GM03348 (cell line): Measurements from ENCODE around the gene ARMC8.
"Not testable (repeated sequence)": the region's sequence is repeated elsewhere in the genome, so short reads cannot be mapped to it uniquely, and the experiment has no call there.

Experiments used
- DNase-seq: peaks from one replicate; pipeline ENCODE4 v3.0.0; 2012; ENCODE audit warnings: low spot score

ARMC8 gene, protein sequence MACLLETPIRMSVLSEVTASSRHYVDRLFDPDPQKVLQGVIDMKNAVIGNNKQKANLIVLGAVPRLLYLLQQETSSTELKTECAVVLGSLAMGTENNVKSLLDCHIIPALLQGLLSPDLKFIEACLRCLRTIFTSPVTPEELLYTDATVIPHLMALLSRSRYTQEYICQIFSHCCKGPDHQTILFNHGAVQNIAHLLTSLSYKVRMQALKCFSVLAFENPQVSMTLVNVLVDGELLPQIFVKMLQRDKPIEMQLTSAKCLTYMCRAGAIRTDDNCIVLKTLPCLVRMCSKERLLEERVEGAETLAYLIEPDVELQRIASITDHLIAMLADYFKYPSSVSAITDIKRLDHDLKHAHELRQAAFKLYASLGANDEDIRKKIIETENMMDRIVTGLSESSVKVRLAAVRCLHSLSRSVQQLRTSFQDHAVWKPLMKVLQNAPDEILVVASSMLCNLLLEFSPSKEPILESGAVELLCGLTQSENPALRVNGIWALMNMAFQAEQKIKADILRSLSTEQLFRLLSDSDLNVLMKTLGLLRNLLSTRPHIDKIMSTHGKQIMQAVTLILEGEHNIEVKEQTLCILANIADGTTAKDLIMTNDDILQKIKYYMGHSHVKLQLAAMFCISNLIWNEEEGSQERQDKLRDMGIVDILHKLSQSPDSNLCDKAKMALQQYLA

DNA sequence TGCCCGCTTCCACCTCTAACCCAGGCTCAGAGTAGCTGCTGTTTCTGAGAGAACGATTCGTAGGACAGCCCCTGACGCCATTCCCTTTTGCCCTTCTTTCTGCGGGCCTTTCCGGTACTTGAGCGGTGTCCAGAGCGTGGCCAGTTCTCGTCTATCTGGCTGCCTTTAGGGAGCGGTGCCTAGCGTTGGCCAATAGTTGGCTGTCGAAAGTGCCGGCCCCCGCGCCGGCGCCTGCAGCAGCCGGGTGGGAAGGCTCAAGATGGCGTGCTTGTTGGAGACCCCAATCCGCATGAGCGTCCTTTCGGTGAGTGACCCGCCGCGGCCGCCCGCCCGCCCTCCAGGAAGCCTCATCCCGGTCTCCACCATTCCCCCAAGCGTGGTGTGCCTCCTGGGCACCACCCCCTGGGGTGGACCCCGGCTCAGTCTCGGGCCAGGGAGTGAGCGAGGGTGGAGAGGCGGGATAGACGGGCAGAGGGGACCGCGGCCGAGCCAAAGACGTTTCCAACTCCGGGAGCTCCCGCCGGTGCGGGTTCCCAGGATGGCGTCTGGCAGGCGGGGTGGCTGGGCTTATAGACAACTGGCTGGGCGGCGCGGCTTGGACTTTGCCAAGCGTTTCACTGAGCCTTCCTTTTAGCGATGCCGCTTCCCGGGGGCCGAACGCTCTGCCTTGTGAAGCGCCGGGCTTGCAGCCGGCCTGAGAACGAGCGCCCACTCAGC is at the start of gene ARMC8:
Gene ARMC8 (plus strand): TSS at position 6 of the 717 bp plus-strand sequence. CDS start 254 bp downstream, at position 260.
- peak; percentile 81 for DNase-seq

DNA sequence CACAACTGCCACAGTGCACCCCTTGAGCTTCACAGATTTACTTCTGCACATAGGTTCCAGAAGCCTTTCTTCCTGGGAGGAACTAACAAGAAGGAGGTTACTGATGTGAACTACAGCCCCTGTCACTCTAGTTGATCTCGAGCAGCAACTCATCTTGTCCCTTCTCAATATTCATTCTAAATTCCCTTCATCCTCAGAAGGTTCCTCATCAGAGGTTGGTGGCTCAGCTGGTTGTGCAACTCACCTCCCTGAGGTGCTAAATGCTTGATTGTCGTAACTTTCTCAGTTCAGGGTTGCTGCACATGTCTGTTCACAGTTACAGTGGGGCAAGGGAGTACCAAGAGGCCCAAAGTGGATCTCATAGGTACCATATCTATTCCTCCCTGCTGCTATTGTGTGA is 49.2 kb upstream of the ARMC8 start:
- no peak for DNase-seq

DNA sequence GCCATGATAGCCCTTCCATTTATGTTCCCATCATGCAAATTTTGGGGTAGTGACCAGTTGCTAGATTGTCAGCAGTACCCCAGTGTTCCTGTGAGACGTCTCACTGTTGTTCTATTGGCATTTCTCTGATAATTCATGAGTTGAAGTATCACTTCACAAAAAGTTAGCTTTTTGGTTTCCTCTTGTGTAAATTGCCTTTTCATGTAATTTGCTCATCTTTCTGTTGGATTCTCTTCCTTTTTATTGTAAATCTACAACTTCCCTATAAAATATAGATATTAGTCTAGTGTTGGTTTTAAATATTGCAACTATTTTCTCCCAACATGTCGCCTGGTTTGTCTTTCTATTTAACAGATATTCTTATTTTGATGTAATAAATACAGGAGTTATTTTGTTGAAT is 47.4 kb upstream of the ARMC8 start:
- DNase-seq, result no peak

DNA sequence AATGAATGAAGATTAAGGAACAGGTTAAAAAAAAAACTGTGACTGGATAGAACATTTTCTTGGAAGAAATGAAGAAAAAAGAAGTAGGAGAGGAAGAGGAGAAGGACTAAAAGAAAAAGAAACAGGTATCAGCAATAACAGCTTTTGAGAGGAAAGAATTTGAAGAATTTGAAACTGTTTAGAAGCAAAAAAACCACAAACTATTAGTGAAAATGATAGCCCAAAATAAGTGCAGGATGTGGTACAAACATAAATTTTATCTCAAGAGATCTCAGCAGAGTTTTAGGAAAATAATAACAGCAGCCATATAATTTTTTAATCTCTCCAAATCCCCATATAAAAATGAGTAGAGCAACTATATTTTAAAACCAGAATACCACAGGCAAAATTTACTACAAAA is 46.2 kb upstream of the ARMC8 start:
- no peak for DNase-seq

DNA sequence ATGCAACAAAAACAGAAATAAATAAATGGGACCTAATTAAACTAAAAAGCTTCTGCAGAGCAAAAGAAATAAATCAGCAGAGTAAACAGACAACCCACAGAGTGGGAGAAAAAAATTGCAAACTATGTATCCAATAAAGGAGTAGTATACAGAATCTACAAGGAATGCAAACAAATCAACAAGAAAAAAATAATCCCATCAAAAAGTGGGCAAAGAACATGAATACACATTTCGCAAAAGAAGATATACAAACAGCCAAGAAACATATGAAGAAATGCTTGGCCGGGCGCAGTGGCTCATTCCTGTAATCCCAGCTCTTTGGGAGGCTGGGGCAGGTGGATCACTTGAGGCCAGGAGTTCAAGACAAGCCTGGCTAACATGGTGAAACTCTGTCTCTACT is 44.9 kb upstream of the ARMC8 start:
- DNase-seq, result not testable (repeated sequence)

DNA sequence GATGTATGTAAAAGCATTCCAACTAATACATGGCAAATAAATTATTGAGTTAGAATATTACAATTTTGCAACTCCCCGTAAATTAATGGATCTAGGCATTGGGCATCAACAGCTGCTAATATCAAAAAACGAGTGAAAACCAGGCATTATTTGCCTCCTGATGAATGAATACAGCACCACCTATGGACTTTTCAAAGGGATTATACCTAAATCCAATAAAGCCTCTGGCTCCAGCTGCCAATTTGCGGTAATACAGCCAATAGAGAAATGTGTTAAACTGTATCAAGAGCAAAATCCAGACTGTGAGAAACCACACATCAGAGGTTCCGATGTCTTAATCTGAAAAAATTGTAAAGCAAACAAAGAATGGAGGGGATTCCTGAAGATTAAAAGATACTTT is 38.6 kb upstream of the ARMC8 start:
- no peak for DNase-seq

DNA sequence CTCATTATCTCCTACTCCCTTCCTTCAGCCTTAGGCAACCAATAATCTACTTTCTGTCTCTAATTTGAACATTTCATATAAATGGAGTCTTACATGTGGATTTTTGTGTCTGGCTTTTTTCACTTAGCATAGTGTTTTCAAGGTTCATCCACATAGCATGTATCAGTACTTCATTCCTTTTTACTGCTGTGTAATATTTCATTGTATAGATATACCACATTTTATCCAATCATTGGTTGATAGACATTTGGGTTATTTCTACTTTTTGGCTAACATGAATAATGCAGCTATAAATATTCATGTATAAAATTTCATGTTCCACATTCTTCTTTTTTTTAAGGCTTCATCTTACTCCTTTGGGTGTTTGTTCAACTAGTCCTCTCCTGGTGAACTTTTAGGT is 32.6 kb upstream of the ARMC8 start:
- DNase-seq, result no peak

DNA sequence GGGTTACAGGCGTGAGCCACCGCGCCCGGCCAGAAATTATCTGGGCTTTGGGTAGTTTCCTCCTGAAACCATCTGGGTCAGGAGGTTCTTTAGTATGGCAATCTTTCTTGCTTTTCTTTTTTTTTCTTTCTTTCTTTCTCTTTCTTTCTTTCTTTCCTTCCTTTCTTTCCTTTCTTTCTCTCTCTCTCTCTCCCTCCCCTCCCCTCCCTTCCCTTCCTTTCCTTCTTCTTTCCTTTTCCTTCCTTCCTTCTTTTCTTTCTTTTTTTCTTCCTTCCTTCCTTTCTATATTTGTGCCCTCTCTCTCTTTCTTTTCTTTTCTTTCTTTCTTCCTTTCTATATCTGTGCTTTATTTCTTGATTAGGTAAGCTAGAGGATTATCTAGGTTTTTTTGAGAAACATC is 29.4 kb upstream of the ARMC8 start:
- no peak for DNase-seq

DNA sequence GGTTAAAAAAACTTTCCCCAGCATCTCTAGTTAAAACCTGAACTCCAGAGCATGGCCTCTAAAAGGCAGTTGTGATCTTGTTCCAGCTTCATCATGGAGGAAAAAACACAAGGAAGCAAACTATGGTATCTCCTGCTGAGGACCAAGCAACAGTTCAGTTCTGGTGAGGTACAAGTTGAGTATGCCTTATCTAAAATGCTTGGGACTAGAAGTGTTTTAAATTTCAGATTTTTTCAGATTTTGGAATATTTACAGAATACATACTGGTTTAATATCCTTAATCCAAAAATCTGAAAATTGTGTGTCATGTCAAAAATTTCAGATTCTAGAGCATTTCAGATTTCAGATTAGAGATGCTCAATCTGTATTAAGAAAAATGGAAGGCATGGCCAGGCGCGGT is 22.0 kb upstream of the ARMC8 start:
- DNase-seq, result no peak

DNA sequence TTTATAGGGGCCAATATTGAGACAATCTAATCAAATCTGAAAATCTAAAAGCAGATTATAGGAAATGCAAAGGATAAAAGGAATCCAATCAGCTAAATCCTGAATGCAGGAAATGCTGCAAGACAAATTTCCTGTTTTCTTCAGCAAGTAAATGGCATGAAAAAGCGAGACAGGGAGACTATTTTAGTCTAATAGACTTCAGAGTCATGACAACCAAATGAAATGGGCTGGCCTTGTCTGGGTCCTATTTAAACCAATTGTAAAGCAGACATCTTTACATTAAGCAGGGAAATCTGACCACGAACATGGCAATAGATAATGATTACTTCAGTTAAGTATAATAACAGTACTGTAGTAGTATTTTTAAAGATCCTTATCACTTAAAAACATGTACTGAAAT is 14.5 kb upstream of the ARMC8 start:
- no peak for DNase-seq

DNA sequence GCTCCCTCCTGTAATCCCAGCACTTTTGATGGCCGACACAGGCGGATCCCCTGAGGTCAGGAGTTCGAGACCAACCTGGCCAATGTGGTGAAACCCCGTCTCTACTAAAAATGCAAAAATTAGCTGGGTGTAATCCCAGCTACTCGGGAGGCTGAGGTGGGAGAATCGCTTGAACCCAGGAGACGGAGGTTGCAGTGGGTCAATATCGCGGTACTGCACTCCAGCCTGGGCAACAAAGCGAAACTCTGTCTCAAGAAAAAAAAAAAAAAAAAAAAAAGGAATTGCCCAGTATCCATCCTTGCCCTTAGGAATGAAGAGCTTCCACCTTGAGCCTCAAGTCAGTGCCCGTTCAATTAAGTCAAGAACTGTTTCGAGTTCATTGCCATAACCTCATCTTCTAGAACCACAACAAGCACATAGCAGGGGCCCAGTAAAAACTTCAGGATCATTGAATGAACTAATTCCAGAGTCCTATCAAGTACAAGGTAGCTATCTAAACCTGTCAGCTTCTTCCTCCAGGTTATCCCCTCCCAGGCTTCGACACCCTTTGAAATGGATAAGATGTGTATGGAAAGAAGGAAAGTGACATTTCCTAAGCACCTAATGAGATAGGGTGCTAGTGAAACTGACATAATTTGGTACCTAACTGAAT is 13.2 kb upstream of the ARMC8 start:
- peak; percentile 10 for DNase-seq

DNA sequence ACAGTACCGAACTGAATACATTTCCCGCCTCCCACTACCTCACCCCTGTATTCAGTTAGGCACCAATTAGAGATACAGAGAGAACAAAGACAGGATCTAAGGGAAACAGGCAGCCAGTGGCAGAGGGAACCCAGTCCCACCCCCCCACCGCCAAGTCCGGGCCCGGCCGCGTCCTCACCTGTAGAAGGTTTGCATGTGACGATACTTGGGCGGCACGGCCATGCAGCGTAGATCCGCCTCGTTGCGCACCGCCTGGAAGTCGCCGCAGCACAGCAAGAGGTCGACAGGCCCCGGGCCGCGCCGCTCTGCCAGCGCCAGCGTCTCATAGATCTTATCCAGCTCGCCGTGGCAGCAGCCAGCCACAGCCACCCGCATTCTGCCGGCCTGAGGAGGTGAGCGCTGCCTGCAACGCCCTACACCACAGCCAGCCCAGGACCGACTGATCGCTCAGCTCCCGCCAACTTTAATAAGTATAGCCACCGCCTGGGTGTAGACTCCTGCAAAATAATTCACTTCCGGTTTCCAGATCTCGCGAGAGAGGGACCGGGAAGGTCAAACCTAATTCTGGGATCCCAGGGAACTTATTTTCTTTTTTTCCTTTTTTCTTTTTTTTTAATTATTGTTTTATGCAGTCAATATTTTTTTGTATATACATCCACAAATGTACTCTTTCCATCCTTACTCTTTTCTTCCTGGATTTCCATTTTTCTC is 12.5 kb upstream of the ARMC8 start, which contains the start of gene DBR1:
Gene DBR1 (minus strand): TSS at position 501 of the 711 bp plus-strand sequence. CDS start 126 bp downstream, at position 375.
- DNase-seq, result peak; percentile 90

DNA sequence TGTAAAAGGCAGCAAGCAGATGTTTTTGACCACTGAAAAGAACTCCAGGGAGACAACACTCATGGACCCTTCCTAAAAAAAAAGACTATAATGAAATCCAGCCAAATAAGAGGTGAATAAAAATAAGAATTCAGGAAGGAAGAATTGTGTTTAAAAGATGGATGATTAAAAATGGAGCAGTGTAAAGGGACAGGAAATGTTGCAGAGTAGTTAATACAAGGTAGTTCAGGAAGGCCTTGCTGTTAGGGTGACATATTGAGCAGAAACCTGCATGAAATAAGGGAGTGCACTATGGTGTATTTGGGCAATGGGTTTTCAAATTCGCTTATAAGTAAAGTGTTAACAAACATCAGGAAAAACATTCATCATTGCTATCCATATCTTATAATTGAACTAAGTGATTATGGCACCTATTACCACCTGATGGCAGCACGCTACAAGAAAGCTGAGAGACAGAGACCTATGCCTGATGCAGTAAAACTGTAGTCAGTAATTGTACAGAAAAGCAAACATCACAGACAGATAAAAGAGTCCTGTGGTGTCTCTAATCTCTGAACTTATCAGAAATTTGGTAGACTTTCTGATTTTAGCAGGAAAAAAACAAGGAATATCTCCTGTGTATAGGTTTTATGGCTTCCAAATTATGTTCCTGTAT is 6.6 kb upstream of the ARMC8 start:
- DNase-seq, result peak; percentile 20

DNA sequence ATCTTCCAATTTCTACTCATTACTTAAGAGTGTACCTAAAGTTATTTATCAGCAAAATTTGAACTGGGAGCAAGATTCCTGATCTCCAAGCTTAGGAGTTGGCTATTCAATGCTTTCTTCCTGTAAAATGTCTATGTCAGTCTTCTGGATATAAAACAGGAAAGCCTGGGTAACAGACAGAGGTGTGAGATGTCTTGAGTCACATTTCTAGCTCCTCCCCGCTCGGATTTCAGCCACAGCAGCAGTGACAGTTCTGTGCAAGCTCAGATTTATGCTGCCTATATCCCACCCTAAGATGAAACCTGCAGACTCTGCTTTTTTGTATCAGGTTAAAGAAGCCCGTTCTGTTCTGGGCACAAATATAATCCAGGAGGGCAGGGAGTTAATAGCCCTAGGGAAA is 2.1 kb upstream of the ARMC8 start:
- DNase-seq, result no peak

DNA sequence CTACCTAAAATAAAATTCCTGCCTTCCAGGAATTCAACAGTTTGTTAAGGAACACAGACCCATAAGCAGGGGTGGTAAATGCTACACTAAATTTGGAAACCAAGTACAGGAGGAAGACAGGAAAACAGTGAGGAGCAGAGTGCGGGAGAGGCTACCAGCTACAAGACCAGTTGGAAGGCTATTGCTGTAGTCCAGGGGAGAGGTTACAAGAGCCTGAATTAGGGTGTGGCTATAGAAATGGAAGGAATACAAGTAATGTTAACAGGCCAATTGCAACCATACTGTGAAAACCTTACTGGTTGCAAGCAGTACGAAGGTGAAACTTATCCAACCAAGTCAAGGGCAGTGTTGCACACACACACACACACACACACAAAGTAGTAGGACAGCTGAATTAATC is 880 bp upstream of the ARMC8 start:
- DNase-seq, result no peak

DNA sequence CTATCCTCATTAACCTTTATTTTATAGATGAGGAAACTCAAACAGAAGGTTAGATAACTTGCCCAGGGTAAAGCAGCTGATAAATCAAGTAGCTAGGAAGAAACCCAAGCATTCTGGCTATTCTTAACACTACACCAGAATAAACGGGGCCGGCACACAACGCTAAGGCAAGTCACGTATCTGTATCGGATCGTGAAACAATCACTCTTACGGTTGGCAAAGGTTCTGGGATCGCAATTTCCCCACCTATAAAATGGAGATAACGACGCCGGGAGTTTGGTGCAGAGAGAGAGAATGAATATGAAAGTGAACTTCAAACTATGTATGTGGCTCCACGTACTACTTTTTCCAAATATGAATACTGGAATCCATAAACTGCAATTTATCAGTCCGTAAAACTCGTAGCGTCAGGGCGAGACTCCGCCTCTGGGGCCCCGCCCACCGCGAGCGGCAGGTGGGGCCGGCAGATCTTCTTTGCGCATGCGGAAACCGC is 252 bp upstream of the ARMC8 start:
- DNase-seq, result peak; percentile 99

DNA sequence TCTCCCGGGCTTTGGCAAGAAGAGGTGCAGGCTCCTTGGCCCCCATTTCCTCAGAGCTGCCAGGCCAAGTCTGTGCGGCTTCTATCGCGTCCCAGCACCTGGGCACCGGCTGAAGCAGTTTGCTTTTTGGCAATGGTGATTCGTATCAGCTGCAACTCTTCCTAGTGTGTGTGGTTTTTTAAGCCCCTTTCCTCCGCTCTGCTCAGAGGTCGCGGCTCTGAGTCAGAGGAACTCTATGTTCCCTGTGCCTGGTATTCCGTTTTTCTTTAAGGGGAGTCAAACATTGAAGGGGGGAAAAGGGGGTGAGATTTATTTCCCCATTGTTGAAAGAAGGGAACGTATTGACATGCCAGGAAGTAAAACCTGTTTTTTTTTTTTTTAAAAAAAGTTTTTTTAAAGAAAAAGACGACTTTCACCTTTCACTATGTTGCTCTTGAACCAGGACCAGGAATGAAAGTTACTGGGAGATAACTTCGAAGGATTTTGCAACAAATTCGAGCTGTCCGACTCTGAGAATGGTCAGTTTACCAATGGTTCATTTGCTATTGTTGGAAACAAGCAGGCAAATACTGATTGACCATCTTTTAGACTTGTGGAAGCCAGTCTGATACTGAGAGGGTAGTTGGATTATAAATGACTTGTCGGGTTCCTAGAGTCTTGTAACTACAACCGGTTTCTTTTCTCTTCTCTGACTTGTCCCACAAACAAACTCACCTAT is 1.1 kb downstream of the ARMC8 start:
- no peak for DNase-seq

DNA sequence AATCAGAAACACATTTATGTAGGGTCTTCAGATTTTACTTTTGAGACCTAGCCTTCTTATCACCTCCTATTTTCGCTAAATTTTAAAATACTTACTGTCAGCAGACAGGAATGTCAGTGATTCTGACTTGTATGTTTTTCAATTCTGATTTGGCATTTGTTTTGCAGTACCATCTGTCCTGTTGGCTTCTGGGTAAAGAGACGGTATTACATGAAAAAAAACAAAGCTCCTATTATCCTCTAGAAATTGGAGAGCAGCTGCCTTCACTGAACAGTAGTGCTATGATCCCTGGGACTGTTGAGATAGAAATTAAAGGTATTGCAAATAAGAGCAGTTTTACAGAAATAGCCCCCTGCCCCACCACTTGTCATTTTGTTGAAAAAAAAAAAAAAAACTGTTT is 8.4 kb downstream of the ARMC8 start:
- no peak for DNase-seq

DNA sequence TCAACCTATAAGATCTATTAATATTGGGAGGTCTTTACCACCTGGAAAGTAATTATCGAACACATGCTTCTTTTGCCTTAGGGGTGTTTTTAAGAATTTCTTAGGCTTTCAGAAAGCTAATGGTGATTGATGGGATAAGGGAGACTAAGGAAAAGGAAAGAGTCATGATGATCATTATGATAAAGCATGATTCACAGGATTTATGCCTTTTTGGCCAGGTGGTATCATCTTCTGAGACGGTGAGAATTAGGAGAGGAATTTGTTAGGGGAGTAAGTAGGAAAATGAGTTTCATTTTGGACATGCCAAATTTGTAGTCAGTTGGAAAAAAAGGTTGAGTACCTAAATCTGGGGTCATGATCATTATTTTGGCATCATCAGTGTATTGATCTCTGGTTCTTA is 8.9 kb downstream of the ARMC8 start:
- DNase-seq, result no peak

DNA sequence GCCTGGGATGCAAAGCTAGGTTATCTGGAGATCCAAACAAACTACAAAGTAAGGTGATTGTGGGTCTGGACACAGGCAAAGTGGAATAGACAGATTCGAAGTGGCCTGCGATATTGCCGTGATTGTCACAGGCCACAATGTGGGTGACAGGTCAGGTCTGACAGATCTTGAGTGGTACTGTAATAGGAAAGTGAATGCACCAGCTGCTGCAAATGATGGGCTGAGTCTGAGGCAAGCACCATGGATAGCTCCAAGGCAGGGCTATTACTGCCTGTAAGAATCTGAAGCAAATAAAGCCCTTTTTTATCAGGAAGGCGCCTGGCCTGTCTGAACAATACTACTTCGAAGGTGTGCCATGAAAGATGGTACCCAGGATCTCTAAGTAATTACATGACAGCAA is 10.0 kb downstream of the ARMC8 start:
- DNase-seq, result peak; percentile 28
